Measurements from ENCODE around the gene PHACTR4.
A peak's percentile ranks its signal among the peaks of the same experiment; 100 is the strongest.

Gene PHACTR4

GRCh38 chr1:28499553-28499952 lies 130.0 kb downstream of the PHACTR4 start:
- TF ChIP-seq ZNF384 (IDR thresholded peaks at IDR 0.05): no peak
- no peak for TF ChIP-seq LEF1 (IDR thresholded peaks at IDR 0.05; ENCODE audit: borderline replicate concordance)
- no peak for TF ChIP-seq BHLHE40 (IDR thresholded peaks at IDR 0.05; ENCODE audit: borderline replicate concordance)
- no peak for TF ChIP-seq NFRKB (IDR thresholded peaks at IDR 0.05)
- no peak for TF ChIP-seq HDGF (IDR thresholded peaks at IDR 0.05; ENCODE audit: borderline replicate concordance)
- no peak for TF ChIP-seq CTBP1 (IDR thresholded peaks at IDR 0.05; ENCODE audit: borderline replicate concordance)
- TF ChIP-seq FOXA1 (IDR thresholded peaks at IDR 0.05): no peak
- TF ChIP-seq SUZ12 (IDR thresholded peaks at IDR 0.05): no peak
- ChIA-PET POLR2A (no interaction called here), CTCF (interaction anchor here (0.5 kb wide), 1 partner anchor 17 kb away, joined by 3 read pairs; no protein-coding TSS in a partner anchor)
- DNase-seq (ENCODE audit: extremely low spot score): no peak

- CTCF ChIA-PET: no interaction called here
These were observed 132.4 kb downstream of the PHACTR4 start for GRCh38 chr1:28501925-28502324.

GRCh38 chr1:28503117-28503516 lies 133.6 kb downstream of the PHACTR4 start:
- no peak for DNase-seq (ENCODE audit: extremely low spot score)
- ChIA-PET CTCF (no interaction called here), POLR2A (interaction anchor here (0.8 kb wide), 1 partner anchor 8 kb away, joined by 3 read pairs; no protein-coding TSS in a partner anchor)
- TF ChIP-seq BHLHE40 (IDR thresholded peaks at IDR 0.05; ENCODE audit: borderline replicate concordance): no peak
- peak; percentile 59 for TF ChIP-seq ZNF384 (IDR thresholded peaks at IDR 0.05)

More at GRCh38 chr1:28501925-28502324, 132.4 kb downstream of the PHACTR4 start:
- no peak for TF ChIP-seq L3MBTL2 (conservative IDR thresholded peaks at IDR 0.05)
- TF ChIP-seq, protein P1, sequence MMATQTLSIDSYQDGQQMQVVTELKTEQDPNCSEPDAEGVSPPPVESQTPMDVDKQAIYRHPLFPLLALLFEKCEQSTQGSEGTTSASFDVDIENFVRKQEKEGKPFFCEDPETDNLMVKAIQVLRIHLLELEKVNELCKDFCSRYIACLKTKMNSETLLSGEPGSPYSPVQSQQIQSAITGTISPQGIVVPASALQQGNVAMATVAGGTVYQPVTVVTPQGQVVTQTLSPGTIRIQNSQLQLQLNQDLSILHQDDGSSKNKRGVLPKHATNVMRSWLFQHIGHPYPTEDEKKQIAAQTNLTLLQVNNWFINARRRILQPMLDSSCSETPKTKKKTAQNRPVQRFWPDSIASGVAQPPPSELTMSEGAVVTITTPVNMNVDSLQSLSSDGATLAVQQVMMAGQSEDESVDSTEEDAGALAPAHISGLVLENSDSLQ (IDR thresholded peaks at IDR 0.05): peak; percentile 85
- POLR2A ChIA-PET: no interaction called here
- no peak for DNase-seq (ENCODE audit: extremely low spot score)

DNA sequence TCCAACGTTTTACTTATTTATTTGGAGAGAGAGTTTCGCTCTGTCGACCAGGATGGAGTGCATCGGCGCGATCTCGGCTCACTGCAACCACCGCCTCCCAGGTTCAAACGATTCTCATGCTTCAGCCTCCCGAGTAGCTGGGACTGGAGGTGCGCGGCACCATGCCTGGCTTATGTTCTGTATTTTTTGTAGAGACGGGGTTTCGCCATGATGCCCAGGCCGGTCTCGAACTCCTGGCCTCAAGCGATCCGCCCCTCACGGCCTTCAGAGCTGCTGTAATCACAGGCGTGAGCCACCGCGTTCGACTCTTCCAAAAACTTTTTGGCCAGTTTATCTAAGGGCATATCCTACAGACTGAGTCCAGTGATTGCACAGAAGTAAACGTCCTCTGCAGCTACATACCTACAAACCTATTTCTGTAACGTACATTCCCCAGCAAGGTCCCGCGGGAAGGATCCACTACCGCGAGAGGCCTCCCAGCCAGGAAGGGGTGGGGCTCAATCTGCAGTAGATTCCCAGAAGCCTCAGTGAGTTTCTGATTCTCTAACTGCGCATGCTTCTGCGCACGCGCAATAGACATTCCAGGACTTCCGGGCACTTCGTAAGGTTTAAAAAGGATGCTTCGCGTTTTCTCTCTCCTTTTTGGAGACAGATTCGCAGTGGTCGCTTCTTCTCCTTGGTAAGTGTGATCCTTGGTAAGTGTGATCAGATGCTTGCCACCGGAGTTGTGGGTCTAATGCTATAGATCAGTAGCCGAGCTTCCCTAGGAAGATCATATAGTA lies 136.1 kb downstream of the PHACTR4 start, which contains the start of gene RCC1:
TSS of gene RCC1 (plus strand) at position 638 of the 782 bp plus-strand sequence. CDS start 23,824 bp downstream, outside the sequence.
- CTCF ChIA-PET: no interaction called here
- peak; percentile 100 for DNase-seq (ENCODE audit: extremely low spot score)
- TF ChIP-seq HDGF (IDR thresholded peaks at IDR 0.05; ENCODE audit: borderline replicate concordance) (no peak), ELF4 (IDR thresholded peaks at IDR 0.05) (peak; percentile 99), CTBP1 (IDR thresholded peaks at IDR 0.05; ENCODE audit: borderline replicate concordance) (0 out of 2 replicates have a peak, but pooled peaks have one; percentile 15)
- POLR2A ChIA-PET: interaction anchor here (0.6 to 5.9 kb wide), 16 partner anchors 11 to 257 kb away, joined by 3 to 37 read pairs (median 3); partner anchors contain the start of gene MED18

- no peak for TF ChIP-seq BHLHE40 (IDR thresholded peaks at IDR 0.05; ENCODE audit: borderline replicate concordance)
- peak; percentile 43; the same call in 1 of the 2 replicates for TF ChIP-seq L3MBTL2 (conservative IDR thresholded peaks at IDR 0.05)
- ChIA-PET POLR2A (interaction anchor here (1.2 to 5.9 kb wide), 6 partner anchors 11 to 163 kb away, joined by 3 to 37 read pairs (median 4); no protein-coding TSS in a partner anchor), CTCF (interaction anchor here (0.7 kb wide), 1 partner anchor 112 kb away, joined by 3 read pairs; no protein-coding TSS in a partner anchor)
- no peak for DNase-seq (ENCODE audit: extremely low spot score)
These were observed 137.3 kb downstream of the PHACTR4 start for GRCh38 chr1:28506907-28507246.

DNA sequence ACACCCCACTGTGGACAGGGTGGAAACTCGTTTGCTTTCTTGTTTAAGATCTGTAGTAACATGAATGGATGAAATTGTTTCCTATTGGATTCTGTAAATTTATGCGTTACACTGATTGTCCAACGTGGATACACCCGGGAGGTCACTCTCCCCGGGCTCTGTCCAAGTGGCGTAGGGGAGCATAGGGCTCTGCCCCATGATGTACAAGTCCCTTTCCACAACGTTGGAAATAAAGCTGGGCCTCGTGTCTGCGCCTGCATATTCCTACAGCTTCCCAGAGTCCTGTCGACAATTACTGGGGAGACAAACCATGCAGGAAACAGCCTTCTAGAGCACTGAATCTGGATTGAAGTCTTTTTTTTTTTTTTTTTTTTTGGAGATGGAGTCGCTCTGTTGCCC lies 137.7 kb downstream of the PHACTR4 start:
- no peak for DNase-seq (ENCODE audit: extremely low spot score)
- ChIA-PET POLR2A (interaction anchor here (0.8 to 5.9 kb wide), 8 partner anchors 11 to 162 kb away, joined by 3 to 37 read pairs (median 4); no protein-coding TSS in a partner anchor), CTCF (interaction anchor here (0.7 kb wide), 1 partner anchor 113 kb away, joined by 3 read pairs; no protein-coding TSS in a partner anchor)
- TF ChIP-seq ZNF384 (IDR thresholded peaks at IDR 0.05) (peak; percentile 54; the same call in 1 of the 2 replicates), FOXM1 (IDR thresholded peaks at IDR 0.05; ENCODE audit: borderline replicate concordance) (no peak)

GRCh38 chr1:28507646-28508434 lies 138.3 kb downstream of the PHACTR4 start:
- CTCF ChIA-PET: interaction anchor here (0.7 kb wide), 1 partner anchor 113 kb away, joined by 3 read pairs; no protein-coding TSS in a partner anchor
- no peak for DNase-seq (ENCODE audit: extremely low spot score)
- POLR2A ChIA-PET: interaction anchor here (0.6 to 5.9 kb wide), 10 partner anchors 10 to 162 kb away, joined by 3 to 37 read pairs (median 3); no protein-coding TSS in a partner anchor
- TF ChIP-seq FOXM1 (IDR thresholded peaks at IDR 0.05; ENCODE audit: borderline replicate concordance) (no peak), LEF1 (IDR thresholded peaks at IDR 0.05; ENCODE audit: borderline replicate concordance) (no peak), BHLHE40 (IDR thresholded peaks at IDR 0.05; ENCODE audit: borderline replicate concordance) (no peak), FOXA1 (IDR thresholded peaks at IDR 0.05) (no peak), ZNF384 (IDR thresholded peaks at IDR 0.05) (no peak), SP1 (IDR thresholded peaks at IDR 0.05) (no peak)
- TF ChIP-seq, protein P1 (IDR thresholded peaks at IDR 0.05): no peak

DNA sequence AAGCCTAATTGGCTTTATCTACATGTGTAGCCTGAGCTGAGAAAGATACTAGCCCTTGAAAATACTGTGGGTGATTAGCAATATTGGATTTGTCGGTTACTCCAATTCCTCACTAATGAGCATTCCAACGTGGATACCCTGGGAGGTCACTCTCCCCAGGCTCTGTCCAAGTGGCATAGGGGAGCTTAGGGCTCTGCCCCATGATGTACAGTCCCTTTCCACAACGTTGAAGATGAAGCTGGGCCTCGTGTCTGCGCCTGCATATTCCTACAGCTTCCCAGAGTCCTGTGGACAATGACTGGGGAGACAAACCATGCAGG lies 138.9 kb downstream of the PHACTR4 start:
- ChIA-PET POLR2A (interaction anchor here (0.6 to 5.9 kb wide), 5 partner anchors 10 to 95 kb away, joined by 3 to 37 read pairs (median 3); no protein-coding TSS in a partner anchor), CTCF (no interaction called here)
- DNase-seq (ENCODE audit: extremely low spot score): no peak
- TF ChIP-seq, protein P1 (IDR thresholded peaks at IDR 0.05): no peak
- TF ChIP-seq FOXK2 (IDR thresholded peaks at IDR 0.05) (no peak), FOXA1 (IDR thresholded peaks at IDR 0.05) (no peak), NFRKB (IDR thresholded peaks at IDR 0.05) (no peak), ARNT (IDR thresholded peaks at IDR 0.05) (no peak)
